Fibroblast of gingiva (primary cell): ENCODE data around the gene SERINC5.

Experiments
- DNase-seq: peaks from one replicate; pipeline ENCODE4 v3.0.0-alpha.2; 2011; ENCODE audit warnings: low read depth

Gene SERINC5

DNA sequence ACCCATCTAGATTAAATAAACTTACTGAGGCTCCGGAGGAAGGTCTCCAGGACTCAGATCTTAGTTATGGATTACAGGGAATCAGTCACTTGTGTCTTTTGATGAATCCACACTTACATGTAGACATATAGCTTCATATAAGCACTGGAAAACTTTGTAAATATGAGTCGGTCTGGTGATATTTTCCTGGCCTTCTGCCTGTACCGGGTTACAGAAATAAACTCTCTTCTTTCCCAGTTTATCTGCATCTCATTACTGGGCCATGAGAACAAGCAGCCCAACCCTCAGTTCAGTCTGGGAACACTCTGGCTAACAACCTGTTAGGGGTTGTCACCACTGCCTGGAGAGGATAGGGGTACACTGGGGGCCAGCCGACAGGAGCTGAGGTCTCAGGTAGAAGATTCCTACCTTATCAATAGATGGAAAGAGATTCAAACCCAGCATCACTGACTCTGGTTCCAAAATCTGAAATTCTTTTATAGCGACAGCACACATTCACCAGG is 161.6 kb downstream of the SERINC5 start:
- no peak for DNase-seq

DNA sequence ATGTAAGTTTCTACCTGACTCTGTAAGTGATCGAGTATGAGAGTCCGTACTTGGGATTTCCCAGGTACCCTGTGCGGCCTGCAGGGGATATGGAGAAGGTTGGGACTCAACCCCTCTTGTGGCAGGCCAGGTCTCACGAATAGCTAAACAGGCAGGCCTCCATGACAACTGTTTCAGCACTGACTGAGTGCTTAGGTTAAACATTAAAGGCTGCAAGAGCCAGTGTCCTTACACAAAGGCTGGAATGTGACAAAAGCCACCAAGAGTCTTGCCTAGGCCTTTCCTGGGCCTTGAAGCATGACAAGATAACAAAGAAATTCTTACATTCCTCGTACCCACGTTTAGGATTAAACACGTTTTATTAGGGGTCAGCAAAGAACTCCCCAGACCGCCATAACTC is 162.1 kb downstream of the SERINC5 start:
- no peak for DNase-seq

DNA sequence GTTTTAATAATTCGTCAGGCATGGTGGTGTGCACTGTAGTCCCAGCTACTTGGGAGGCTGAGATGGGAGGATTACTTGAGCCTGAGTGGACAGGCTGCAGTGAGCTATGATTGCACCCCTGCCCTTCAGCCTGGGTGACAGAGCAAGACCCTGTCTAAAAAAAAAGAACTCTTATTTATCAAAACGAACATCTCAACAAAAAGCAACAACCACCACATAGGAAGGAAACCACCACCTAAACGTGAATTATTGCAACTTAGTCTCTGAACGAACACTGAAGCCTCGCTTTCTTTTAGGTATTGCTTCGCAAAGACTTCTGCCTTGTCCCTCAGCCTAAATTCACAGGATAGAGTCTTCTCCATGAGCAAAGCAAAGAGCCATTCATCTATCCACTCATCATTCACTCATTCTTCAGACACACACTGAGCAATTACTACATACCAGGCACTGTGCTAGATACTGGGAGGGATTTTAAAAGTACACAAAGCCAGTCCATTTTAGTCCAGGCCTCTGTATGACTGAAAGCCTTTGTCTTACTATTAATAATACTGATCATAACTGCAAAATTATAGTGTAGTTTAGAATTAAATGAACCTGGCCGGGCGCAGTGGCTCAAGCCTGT is 163.3 kb downstream of the SERINC5 start:
- DNase-seq: no peak

DNA sequence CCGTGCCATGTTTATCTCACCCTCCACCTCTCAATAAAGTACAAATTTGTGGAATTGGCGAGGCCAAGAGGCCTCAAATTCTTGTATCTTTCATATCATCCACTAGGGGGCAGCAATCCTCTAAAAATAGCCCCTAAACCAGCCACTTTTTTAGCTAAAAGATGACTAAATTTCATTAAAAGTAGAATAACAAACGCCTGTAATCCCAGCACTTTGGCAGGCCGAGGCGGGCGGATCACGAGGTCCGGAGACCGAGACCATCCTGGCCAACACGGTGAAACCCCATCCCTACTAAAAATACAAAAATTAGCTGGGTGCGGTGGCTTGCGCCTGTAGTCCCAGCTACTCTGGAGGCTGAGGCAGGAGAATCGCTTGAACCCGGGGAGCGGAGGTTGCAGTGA is 164.1 kb downstream of the SERINC5 start:
- peak; percentile 53 for DNase-seq

GRCh38 chr5:80090884-80091166 is 165.0 kb downstream of the SERINC5 start:
- DNase-seq: no peak

DNA sequence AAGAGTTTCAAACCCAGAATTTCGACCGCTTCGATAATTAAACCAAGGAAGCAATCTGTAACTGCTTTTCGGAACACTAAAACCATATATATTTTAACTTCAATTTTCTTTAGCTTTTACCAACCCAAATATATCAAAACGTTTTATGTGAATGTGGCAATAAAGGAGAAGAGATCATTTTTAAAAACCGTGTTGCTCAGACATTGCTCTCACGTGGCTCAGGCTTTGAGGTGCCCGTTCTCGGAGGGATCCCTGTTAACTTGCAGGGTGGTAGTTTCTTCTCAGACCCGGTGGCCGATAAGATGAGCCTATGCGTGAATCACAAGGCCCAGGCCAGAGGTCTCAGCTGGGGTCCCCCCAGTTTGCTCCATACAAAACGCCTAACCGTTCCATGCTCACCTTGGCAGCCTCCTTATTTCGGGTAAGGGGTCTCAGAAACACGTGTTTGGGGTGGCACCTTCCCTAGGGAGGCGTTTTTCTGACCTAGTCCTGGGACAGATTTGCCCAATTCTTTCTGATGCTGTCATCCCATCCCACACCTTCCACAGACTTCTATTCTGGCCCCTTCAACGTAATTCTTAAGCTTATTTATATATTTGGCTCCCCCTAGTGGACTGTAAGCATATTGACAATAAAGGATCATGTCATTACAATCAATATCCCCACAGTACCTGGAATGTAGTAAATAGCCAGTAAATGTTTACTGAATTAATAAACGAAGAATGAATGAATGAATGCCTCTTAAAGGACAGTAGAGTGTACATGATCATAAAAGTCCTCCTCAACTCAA is 172.6 kb downstream of the SERINC5 start:
- DNase-seq: peak; percentile 69

- DNase-seq: peak; percentile 76
Measured at GRCh38 chr5:80082731-80083100, 173.1 kb downstream of the SERINC5 start.

DNA sequence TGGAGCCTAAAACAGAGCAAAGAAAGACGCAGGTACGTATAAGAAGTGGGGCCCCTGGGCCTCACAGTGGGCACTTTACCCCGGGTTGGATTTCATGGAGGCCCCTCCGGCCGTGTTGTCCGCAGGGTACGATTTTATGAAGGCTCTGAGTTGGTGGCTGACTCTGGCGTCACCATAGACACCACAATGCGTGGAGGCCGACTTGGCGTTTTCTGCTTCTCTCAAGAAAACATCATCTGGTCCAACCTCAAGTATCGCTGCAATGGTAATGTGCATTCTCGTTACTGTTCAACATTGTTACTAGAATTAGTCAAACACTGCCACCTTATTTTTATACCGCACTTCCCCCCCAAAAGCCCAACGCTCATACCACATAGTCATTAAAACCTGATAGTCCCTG is 173.6 kb downstream of the SERINC5 start:
- DNase-seq: no peak

DNA sequence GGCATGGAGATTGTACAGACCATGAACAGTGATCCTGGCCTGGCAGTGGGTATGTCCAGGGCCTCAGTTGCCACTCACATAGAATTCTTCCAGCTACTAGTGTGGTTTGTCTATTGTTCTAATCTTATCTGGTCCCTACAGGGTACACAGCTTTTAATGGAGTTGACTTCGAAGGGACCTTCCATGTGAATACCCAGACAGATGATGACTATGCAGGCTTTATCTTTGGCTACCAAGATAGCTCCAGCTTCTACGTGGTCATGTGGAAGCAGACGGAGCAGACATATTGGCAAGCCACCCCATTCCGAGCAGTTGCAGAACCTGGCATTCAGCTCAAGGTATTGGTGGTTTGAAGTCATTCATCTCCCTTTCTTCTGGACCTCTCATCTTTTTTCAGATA is 176.9 kb downstream of the SERINC5 start:
- no peak for DNase-seq

DNA sequence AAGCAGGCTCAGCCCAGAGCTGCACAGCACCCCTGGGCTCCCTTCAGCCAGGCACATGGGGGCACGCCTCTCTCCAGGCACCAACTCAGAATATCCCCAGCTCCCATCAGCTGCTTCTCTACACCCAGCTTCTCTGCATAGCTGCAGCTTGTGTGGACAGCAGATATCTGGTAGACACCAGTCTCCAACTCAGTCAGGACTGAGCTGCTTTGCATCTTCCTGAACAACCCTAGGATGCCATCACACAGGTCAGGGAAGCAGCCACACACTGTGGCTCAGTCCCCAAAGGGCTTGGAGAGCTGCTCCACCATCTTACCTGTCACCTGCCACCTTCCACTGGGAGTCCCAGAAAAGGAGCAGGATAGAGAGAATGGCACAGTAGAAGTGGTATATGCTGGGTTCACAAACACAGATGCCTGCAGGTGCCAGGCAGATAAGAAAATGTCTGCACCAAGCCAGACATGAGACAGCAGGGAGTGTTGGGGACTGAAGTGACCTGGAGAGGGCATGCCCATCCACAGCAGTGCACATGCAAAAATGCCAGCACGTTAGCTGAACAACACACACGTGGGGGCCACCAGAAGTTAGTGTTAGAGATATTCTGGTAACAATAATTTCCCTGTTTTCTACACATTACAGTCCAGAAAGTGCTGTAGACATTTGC is 178.7 kb downstream of the SERINC5 start:
- no peak for DNase-seq

GRCh38 chr5:80076131-80077050 is 179.5 kb downstream of the SERINC5 start:
- no peak for DNase-seq

- peak; percentile 16 for DNase-seq
Measured at GRCh38 chr5:80072103-80073073, 183.5 kb downstream of the SERINC5 start.

DNA sequence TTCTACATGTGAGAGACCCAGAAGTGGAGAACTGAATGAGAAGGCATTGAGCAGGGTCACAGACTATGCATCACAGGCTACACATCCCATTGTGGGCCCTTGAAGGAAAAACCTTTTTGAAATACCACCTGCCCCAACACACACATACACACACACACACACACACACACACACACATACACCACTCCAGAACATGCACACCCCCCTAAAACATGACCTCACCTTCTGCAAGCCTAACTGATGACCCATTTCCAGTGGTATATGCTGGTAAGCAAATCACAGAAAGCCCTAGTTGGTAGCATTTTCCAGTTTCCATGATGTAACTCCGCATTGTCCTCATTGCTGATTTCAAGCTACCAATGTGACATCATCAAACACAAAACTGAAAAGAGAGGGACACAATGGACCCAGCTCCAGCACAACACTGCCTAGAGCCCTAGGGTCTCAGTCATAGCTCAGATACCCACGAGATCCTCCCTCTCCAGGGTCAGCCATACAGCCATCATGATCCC is 184.3 kb downstream of the SERINC5 start:
- DNase-seq: no peak

- peak; percentile 19 for DNase-seq
Measured at GRCh38 chr5:80070338-80071056, 185.4 kb downstream of the SERINC5 start.

DNA sequence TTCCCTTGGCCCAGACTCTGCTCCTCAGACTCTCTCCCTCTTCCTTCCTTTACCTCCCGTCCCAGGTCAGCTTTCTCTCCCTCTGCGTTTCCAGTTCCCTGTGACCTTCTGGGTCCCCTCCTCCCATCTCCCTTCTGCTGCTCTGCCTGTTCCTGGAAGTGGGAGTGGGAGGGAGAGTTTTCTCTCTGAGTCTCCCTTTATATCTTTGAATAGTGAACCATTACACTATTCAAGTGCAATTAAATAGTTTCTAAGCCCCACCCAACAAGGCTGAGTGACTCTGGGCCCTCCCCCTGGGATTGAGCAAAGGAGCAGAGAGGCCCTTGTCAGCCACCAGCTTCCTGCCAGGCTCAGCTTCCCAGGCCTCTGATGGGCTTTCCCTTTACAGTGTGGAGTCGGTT is 185.9 kb downstream of the SERINC5 start:
- DNase-seq: no peak

GRCh38 chr5:80069251-80069800 is 186.5 kb downstream of the SERINC5 start:
- peak; percentile 84 for DNase-seq

DNA sequence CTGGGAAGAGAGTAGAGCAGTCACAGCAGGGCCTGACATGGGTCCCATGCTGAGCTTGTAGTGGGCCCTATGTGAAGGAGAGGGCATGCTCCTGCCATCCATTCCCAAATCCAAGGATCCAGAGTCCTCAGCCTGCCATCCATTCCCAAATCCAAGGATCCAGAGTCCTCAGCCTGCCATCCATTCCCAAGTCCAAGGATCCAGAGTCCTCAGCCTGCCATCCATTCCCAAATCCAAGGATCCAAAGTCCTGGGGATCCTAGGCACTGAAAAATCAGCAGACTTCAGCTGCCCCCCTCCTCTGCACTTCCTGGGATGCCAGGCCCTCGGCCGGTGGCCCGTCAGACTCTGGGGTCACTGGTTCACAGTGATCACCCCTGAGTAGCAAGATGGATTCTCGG is 187.1 kb downstream of the SERINC5 start:
- no peak for DNase-seq

DNA sequence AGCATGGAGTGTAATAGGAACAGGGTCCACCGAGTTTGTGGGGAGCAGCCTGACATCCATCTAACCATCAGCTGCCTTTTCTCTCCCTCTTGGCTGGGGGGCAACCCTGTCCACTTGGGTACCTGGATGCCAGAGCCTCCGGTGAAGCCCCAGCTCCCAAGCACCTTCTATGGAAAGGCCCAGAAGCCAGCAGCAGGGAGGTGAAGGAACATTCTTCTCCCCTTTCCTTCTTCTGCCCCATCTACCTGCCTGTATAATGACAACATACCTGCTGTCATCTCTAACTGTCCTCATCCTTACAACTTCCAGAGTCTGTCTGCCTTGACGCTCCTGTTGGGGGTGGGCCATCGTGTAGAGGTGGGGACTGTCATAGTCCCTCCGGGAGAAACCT is 187.6 kb downstream of the SERINC5 start:
- no peak for DNase-seq

DNA sequence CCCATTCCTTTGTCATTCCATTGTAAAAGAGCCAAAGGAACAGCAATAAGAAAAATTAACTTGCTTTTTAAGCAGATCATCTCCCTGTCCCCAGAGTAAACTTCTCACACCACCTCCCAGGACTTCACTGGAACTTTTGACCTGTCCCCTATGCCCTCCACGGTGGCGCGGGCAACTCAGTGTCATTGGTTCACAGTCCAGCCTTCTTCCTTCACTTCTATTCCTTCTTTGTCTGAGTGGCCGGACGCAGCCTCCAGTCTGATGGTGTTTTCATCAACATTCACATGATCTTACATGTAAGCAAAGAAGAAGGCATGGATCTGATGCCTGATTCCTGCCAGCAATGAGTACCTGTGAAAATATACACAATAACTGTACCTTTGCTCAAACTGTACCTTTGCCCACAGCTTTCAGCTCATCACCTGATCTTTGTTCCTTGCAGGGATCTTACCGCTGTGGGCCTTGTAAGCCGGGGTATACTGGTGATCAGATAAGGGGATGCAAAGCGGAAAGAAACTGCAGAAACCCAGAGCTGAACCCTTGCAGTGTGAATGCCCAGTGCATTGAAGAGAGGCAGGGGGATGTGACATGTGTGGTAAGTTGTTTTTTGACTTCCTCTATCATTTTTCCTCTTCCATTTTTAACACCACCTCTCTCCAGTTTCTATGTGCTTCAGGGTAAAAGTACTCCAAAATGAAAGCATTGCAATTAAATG is 188.2 kb downstream of the SERINC5 start:
- DNase-seq: no peak
